ENCODE data around the gene TBC1D20. TPM values are rescaled to one million over a fixed set of nuclear protein-coding genes. Genes with fewer than 3 reads are reported as not detected.

TBC1D20 gene
- total and polyA plus RNA-seq, 2 donors (not counting 3 experiments of a cell fraction or from before 2014, with no cell fraction given): 34.3 to 36.1 TPM

GRCh38 chr20:427849-428657 is 34.3 kb downstream of the TBC1D20 start:
- dilution Hi-C loops (cut with MboI; ENCODE audit: extremely low pct_ligation_motif_present, low sequenced_read_pairs): no loop called here
- POLR2A ChIA-PET: no interaction called here

More at GRCh38 chr20:427849-428657, 34.3 kb downstream of the TBC1D20 start:
- CTCF ChIA-PET: interaction anchor here (1.0 to 5.3 kb wide), 2 partner anchors 17 to 74 kb away, joined by 5 to 120 read pairs; no protein-coding TSS in a partner anchor
- Histone ChIP-seq H3K4me3 (replicated peaks in 1 of 3; ENCODE audit: insufficient read depth in 1 of 3, low read depth in 1 of 3, low read length in 3 of 3) (no peak overlapping the region), H3K9me1 (replicated peaks; ENCODE audit: control insufficient read depth, extremely low read depth, insufficient read depth, low read length) (no peaks in the 10 kb centered on the region), H3K4me1 (ENCODE audit: control insufficient read depth, extremely low read depth, insufficient read depth, low read length) (no peaks in the 10 kb centered on the region), H3K9me3 (replicated peaks; ENCODE audit: control insufficient read depth, insufficient read depth, low read length) (no peaks in the 10 kb centered on the region), H4K20me1 (replicated peaks; ENCODE audit: control insufficient read depth, extremely low read depth, insufficient read depth, low read length) (no peaks in the 10 kb centered on the region), H3K9ac (replicated peaks; ENCODE audit: extremely low read depth, insufficient read depth, low read length) (no peak overlapping the region), H2AFZ (ENCODE audit: low read depth, low read length) (no peak overlapping the region), H3K27ac (ENCODE audit: insufficient read depth, low read depth, low read length) (no peak overlapping the region), H3K79me2 (ENCODE audit: control insufficient read depth, insufficient read depth, low read length) (no peaks in the 10 kb centered on the region), H3K36me3 (ENCODE audit: control insufficient read depth in 2 of 2, extremely low read depth in 1 of 2, insufficient read depth in 2 of 2, low read length in 2 of 2) (peaks cover 0 to 26% of the 10 kb centered on the region in 2 experiments), H3K4me2 (ENCODE audit: insufficient read depth, low read length) (no peak overlapping the region), H3K27me3 (ENCODE audit: control insufficient read depth in 2 of 2, insufficient read depth in 2 of 2, low read length in 2 of 2) (no peaks in the 10 kb centered on the region)
- no peak for FAIRE-seq
- no peak for DNase-seq (ENCODE audit: low read depth, low spot score)
- intact Hi-C loops (cut with micrococcal nuclease): no loop called here
- no TSS peak for BruUV-seq (replicated peaks)
- TF ChIP-seq POLR2A (IDR thresholded peaks at IDR 0.05; ENCODE audit: low read depth, low read length) (no peak), POLR2AphosphoS5 (IDR thresholded peaks at IDR 0.05; ENCODE audit: insufficient read depth, low read depth, low read length) (no peak), CTCF (IDR thresholded peaks at IDR 0.05; ENCODE audit: extremely low read depth in 1 of 2, insufficient read depth in 1 of 2, low read depth in 1 of 2, low read length in 2 of 2) (no peak), FOS (IDR thresholded peaks at IDR 0.05; ENCODE audit: borderline replicate concordance, insufficient read depth, low read length) (no peak), MYC (IDR thresholded peaks at IDR 0.05; ENCODE audit: low read depth, low read length) (no peak)
